Nephron progenitor cell (in vitro differentiated cells): ENCODE data around the gene ZNF837.

ENCODE experiments used
- DNase-seq: peaks from one replicate; pipeline ENCODE4 v3.0.0; 2021
- H3K27ac Mint-ChIP-seq: 2 replicates; pipeline ENCODE4 v1.8.0; 2021; ENCODE audit warnings: mild to moderate bottlenecking, moderate library complexity, mixed read lengths
- H3K27me3 Mint-ChIP-seq: 2 replicates; pipeline ENCODE4 v1.8.0; 2021; ENCODE audit warnings: mild to moderate bottlenecking, low read depth, mixed read lengths; ENCODE audit not compliant: poor library complexity
- H3K36me3 Mint-ChIP-seq: 2 replicates; pipeline ENCODE4 v1.8.0; 2021; ENCODE audit warnings: low read depth, mixed read lengths
- H3K4me1 Mint-ChIP-seq: 2 replicates; pipeline ENCODE4 v1.8.0; 2021; ENCODE audit warnings: mixed read lengths
- H3K4me3 Mint-ChIP-seq: 2 replicates; pipeline ENCODE4 v1.8.0; 2021; ENCODE audit warnings: mild to moderate bottlenecking, moderate library complexity, mixed read lengths
- H3K9me3 Mint-ChIP-seq: 2 replicates; pipeline ENCODE4 v1.8.0; 2021; ENCODE audit warnings: mild to moderate bottlenecking, moderate library complexity, mixed read lengths
- TF ChIP-seq, protein P1 (sequence below): fragments of 200-600 bp; sonication (generic); IDR thresholded peaks from 2 replicates; pipeline ENCODE4 v1.5.0; 2021; ENCODE audit warnings: antibody characterized with exemption

ZNF837 gene

GRCh38 chr19:58368561-58369360 lies 12.1 kb downstream of the ZNF837 start:
- no peak overlapping the region for H3K27ac Mint-ChIP-seq
- DNase-seq = no peak

GRCh38 chr19:58367698-58368454 lies 13.0 kb downstream of the ZNF837 start:
- Mint-ChIP-seq H3K9me3 (no peaks in the 10 kb centered on the region), H3K4me3 (no peak overlapping the region), H3K27me3 (no peaks in the 10 kb centered on the region), H3K4me1 (peaks cover 6% of the 10 kb centered on the region), H3K36me3 (peaks cover 15% of the 10 kb centered on the region), H3K27ac (no peak overlapping the region)
- no peak for DNase-seq
- TF ChIP-seq, protein P1, sequence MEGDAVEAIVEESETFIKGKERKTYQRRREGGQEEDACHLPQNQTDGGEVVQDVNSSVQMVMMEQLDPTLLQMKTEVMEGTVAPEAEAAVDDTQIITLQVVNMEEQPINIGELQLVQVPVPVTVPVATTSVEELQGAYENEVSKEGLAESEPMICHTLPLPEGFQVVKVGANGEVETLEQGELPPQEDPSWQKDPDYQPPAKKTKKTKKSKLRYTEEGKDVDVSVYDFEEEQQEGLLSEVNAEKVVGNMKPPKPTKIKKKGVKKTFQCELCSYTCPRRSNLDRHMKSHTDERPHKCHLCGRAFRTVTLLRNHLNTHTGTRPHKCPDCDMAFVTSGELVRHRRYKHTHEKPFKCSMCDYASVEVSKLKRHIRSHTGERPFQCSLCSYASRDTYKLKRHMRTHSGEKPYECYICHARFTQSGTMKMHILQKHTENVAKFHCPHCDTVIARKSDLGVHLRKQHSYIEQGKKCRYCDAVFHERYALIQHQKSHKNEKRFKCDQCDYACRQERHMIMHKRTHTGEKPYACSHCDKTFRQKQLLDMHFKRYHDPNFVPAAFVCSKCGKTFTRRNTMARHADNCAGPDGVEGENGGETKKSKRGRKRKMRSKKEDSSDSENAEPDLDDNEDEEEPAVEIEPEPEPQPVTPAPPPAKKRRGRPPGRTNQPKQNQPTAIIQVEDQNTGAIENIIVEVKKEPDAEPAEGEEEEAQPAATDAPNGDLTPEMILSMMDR = no peak

More at GRCh38 chr19:58368561-58369360, 12.1 kb downstream of the ZNF837 start:
- Mint-ChIP-seq H3K4me1 (peaks cover 6% of the 10 kb centered on the region), H3K36me3 (peaks cover 15% of the 10 kb centered on the region), H3K4me3 (no peak overlapping the region), H3K27me3 (no peaks in the 10 kb centered on the region), H3K9me3 (no peaks in the 10 kb centered on the region)
- TF ChIP-seq, protein P1 = no peak

DNA sequence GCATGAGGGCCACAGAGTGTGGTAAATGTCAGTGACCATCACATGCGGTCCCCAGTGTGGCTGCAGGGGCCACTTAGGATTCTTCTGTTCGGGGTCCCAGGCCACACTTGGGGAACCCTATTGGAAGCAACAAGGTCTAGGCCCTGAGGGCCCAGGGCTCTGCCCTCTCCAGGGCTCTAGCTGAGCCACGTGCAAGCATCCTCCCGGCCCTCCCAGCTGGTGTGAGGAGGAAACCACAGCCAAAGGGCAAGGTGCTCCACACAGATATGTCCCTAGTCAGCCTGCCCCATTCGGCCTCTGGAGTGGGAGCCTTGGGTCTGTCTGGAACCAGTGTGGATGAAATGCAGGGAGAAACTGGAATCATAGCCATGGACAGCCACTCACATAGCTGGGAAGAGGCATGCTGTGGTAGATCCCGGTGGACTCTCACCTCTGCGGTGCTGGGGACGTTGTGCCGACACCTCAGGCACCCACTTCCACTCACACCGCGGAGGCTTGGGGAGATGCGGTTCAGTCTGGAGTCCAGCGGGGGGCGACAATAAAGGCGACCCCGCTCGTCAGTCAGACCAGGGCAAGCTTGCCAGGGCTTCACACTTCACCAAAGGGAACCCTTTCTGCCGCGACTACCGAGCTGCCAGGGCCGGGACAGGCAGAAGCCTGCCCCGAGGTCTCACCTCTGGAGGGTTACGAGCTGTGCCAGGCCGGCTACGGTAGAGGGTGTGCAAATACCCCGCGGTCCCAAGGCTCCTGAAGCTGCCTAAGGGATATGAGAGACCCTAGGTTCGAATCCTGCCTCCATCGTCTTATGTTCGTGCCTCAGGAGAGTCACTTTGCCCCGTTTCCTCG lies 14.0 kb downstream of the ZNF837 start:
- TF ChIP-seq, protein P1 = no peak
- H3K27ac Mint-ChIP-seq = no peak overlapping the region
- peaks cover 15% of the 10 kb centered on the region for H3K36me3 Mint-ChIP-seq
- H3K4me3 Mint-ChIP-seq = no peak overlapping the region
- H3K4me1 Mint-ChIP-seq = peaks cover 11% of the 10 kb centered on the region
- no peaks in the 10 kb centered on the region for H3K9me3 Mint-ChIP-seq
- DNase-seq = no peak
- no peaks in the 10 kb centered on the region for H3K27me3 Mint-ChIP-seq

DNA sequence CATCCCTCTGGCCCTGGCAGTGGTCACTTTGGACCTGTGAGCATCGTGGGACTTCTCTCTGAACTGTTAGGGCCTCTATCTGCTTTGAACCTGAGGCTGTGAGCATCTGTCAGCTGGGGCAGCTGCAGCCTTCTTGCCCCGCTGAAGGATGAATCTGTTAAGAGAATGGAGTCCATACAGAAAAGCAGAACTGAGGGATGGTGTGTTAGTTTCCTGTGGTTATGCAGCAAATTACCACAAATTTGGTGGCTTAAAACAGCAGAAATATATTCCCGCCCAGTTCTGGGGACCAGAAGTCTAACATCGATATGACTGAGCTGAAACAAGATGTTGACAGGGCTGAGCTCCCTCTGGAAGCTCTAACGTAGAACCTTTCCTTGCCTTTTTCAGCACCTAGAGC lies 16.7 kb downstream of the ZNF837 start:
- Mint-ChIP-seq H3K4me3 (no peak overlapping the region), H3K27me3 (peaks cover 4% of the 10 kb centered on the region), H3K36me3 (peaks cover 6% of the 10 kb centered on the region), H3K9me3 (no peaks in the 10 kb centered on the region), H3K27ac (no peak overlapping the region), H3K4me1 (peaks cover 26% of the 10 kb centered on the region)
- TF ChIP-seq, protein P1 = no peak
- DNase-seq = no peak

DNA sequence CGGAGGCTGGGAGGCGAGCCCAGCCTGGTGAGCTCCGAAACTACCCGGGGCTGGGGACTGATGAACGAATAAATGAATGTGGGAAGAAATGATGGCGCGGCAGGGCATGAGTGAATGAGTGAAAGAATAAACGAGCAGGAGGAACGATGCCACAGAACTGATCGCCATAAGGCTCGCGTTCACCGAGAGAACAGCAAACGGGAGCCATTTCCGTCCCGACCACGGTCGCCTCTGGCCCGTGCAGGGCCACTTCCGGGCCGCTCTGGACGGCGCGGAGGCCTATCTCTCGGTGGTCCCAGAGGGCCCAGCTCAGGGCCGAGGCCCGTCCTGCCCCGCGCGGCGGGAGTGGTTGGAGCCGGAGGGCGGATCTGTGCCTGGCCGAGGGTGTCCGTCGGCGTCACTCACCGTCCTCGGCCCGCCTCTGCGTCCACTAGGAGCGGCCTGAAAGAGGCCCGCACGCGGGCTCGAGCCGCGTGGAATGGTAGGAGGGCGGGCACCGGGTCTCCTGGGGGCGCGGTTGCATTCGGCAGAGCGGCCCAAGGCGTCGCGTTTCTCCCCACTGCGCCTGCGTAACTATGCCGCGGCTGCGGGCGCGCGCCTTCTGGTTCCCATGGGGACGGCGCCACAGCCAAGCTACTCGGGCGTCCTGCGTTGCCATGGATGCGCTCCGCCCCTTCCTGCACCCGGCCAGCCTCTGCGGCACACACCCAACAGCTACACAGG lies 18.4 kb downstream of the ZNF837 start, which contains the start of gene ZNF497:
Gene ZNF497 (minus strand): TSS at position 480 of the 723 bp plus-strand sequence. CDS start 5,116 bp downstream, outside the sequence.
- Mint-ChIP-seq H3K27ac (peak within 1 kb of the TSS; percentile 99), H3K9me3 (no peaks in the 10 kb centered on the region), H3K36me3 (peaks cover 4% of the 10 kb centered on the region), H3K4me1 (peaks cover 26% of the 10 kb centered on the region), H3K4me3 (peak within 1 kb of the TSS; percentile 97), H3K27me3 (peaks cover 4% of the 10 kb centered on the region)
- TF ChIP-seq, protein P1 = no peak
- peak; percentile 97 for DNase-seq
